K562 (cell line): ENCODE data around the gene NDUFAF3. TPM values are rescaled to one million over a fixed set of nuclear protein-coding genes. Genes with fewer than 3 reads are reported as not detected.

ENCODE experiments used
- KAT7 ChIP-seq: sonication (generic); formaldehyde crosslinking; IDR thresholded peaks from 2 replicates; pipeline ENCODE4 v1.8.0; 2022; ENCODE audit warnings: missing genetic modification reagents, mild to moderate bottlenecking, borderline replicate concordance
- PURB ChIP-seq: sonication (generic); formaldehyde crosslinking; IDR thresholded peaks from 2 replicates; pipeline ENCODE4 v1.9.0; 2021; ENCODE audit warnings: low read depth, mild to moderate bottlenecking, missing genetic modification reagents
- TRIM25 ChIP-seq: fragments of 450-650 bp; IDR thresholded peaks from 2 replicates; pipeline ENCODE4 v1.7.0; 2016; ENCODE audit warnings: borderline replicate concordance
- polyA plus RNA-seq, 8 experiments: library from polyadenylated mRNA; depleted of rRNA in 4 of 8; stranded (reverse) in 5 of 8; unstranded in 3 of 8; fragments of >200 nt; fragmentation: Nextera tagmentation in 2 of 8; fragmentation: Illumina TruSeq in 1 of 8; extraction: Ambion mirVana in 2 of 8; extraction: Trizol in 1 of 8; gene quantifications; 2 replicates each; pipeline versions ENCODE4 v1.2.1 to v1.2.3, GENCODE V29; 2011 to 2014; ENCODE audit warnings: inconsistent platforms in 1 of 8, missing spikeins in 1 of 8
- total RNA-seq, 7 experiments: library from RNA; depleted of rRNA in 6 of 7; stranded (reverse); fragments of >200 nt in 6 of 7; fragmentation: Illumina TruSeq in 2 of 7; extraction: Trizol in 2 of 7; gene quantifications; 2 replicates each; pipeline versions ENCODE4 v1.2.1 to v1.2.3, GENCODE V29; 2011 to 2021; ENCODE audit warnings: low replicate concordance in 1 of 7
- TF ChIP-seq, protein P1 (sequence below): fragments of 200-800 bp; sonication (Bioruptor generic); IDR thresholded peaks from 2 replicates; pipeline ENCODE4 v1.6.1; 2017; ENCODE audit warnings: missing genetic modification characterization, missing compliant biosample characterization
- TF ChIP-seq, protein P2 (sequence below): fragments of 150-350 bp; conservative IDR thresholded peaks from 2 replicates; pipeline ENCODE4 v1.6.1; 2014; ENCODE audit warnings: low read length
- TF ChIP-seq, protein P3 (sequence below), 2 experiments: fragments of 450-650 bp; formaldehyde crosslinking in 1 of 2; IDR thresholded peaks; 2 replicates each; pipeline versions ENCODE4 v1.4.0 to v1.6.1; 2014 to 2020; ENCODE audit warnings: mild to moderate bottlenecking in 2 of 2, borderline replicate concordance in 1 of 2, low read depth in 1 of 2

NDUFAF3 gene
- total and polyA plus RNA-seq, 9 of the 15 experiments (the other 6 are each of a cell fraction or from before 2014, with no cell fraction given): 17.0 to 127 (median 36.3) TPM

DNA sequence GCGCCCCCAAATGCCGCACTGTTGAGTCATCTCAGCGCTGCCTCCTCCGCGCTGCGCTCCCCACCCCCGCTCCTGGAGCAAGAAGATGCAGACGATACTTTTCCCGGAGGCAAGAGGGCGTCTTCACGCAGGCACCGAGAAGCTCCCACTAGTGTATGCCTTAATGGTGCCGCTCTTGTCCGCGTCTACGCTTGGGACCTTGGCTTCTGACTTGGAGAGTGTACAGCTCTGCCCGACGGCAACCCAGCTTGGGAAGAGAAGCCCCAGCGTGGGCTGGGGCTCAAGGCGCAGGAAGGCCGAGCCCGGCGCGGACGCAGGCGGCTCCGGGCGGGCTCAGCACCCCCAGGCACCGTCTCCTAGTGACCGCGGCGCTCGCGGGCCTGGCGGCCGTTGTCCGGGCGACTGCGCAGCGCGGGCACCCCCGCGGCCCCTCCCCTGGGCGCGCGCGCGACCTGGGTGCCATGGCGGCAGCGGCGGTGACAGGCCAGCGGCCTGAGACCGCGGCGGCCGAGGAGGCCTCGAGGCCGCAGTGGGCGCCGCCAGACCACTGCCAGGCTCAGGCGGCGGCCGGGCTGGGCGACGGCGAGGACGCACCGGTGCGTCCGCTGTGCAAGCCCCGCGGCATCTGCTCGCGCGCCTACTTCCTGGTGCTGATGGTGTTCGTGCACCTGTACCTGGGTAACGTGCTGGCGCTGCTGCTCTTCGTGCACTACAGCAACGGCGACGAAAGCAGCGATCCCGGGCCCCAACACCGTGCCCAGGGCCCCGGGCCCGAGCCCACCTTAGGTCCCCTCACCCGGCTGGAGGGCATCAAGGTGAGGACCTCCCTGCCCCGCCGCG lies 31.9 kb upstream of the NDUFAF3 start, which contains the start of gene P4HTM (continued):
- TF ChIP-seq, protein P1, sequence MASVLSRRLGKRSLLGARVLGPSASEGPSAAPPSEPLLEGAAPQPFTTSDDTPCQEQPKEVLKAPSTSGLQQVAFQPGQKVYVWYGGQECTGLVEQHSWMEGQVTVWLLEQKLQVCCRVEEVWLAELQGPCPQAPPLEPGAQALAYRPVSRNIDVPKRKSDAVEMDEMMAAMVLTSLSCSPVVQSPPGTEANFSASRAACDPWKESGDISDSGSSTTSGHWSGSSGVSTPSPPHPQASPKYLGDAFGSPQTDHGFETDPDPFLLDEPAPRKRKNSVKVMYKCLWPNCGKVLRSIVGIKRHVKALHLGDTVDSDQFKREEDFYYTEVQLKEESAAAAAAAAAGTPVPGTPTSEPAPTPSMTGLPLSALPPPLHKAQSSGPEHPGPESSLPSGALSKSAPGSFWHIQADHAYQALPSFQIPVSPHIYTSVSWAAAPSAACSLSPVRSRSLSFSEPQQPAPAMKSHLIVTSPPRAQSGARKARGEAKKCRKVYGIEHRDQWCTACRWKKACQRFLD: no peak
- no peak for TF ChIP-seq TRIM25
- TF ChIP-seq, protein P2, sequence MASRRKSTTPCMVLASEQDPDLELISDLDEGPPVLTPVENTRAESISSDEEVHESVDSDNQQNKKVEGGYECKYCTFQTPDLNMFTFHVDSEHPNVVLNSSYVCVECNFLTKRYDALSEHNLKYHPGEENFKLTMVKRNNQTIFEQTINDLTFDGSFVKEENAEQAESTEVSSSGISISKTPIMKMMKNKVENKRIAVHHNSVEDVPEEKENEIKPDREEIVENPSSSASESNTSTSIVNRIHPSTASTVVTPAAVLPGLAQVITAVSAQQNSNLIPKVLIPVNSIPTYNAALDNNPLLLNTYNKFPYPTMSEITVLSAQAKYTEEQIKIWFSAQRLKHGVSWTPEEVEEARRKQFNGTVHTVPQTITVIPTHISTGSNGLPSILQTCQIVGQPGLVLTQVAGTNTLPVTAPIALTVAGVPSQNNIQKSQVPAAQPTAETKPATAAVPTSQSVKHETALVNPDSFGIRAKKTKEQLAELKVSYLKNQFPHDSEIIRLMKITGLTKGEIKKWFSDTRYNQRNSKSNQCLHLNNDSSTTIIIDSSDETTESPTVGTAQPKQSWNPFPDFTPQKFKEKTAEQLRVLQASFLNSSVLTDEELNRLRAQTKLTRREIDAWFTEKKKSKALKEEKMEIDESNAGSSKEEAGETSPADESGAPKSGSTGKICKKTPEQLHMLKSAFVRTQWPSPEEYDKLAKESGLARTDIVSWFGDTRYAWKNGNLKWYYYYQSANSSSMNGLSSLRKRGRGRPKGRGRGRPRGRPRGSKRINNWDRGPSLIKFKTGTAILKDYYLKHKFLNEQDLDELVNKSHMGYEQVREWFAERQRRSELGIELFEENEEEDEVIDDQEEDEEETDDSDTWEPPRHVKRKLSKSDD: peak; percentile 73; the same call in 1 of the 2 replicates
- TF ChIP-seq PURB: no peak
- TF ChIP-seq, protein P3, sequence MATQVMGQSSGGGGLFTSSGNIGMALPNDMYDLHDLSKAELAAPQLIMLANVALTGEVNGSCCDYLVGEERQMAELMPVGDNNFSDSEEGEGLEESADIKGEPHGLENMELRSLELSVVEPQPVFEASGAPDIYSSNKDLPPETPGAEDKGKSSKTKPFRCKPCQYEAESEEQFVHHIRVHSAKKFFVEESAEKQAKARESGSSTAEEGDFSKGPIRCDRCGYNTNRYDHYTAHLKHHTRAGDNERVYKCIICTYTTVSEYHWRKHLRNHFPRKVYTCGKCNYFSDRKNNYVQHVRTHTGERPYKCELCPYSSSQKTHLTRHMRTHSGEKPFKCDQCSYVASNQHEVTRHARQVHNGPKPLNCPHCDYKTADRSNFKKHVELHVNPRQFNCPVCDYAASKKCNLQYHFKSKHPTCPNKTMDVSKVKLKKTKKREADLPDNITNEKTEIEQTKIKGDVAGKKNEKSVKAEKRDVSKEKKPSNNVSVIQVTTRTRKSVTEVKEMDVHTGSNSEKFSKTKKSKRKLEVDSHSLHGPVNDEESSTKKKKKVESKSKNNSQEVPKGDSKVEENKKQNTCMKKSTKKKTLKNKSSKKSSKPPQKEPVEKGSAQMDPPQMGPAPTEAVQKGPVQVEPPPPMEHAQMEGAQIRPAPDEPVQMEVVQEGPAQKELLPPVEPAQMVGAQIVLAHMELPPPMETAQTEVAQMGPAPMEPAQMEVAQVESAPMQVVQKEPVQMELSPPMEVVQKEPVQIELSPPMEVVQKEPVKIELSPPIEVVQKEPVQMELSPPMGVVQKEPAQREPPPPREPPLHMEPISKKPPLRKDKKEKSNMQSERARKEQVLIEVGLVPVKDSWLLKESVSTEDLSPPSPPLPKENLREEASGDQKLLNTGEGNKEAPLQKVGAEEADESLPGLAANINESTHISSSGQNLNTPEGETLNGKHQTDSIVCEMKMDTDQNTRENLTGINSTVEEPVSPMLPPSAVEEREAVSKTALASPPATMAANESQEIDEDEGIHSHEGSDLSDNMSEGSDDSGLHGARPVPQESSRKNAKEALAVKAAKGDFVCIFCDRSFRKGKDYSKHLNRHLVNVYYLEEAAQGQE (IDR thresholded peaks at IDR 0.05; ENCODE audit: borderline replicate concordance): peak; percentile 40; the same call in 1 of the 2 replicates
- TF ChIP-seq, protein P3 (CRISPR knock-in tag; IDR thresholded peaks at IDR 0.05; ENCODE audit: low read depth): no peak
- no peak for TF ChIP-seq KAT7 (CRISPR knock-in tag)
